Astrocyte (in vitro differentiated cells and primary cell): ENCODE results near the gene GPRC6A. TPM values are rescaled to one million over a fixed set of nuclear protein-coding genes. Genes with fewer than 3 reads are reported as not detected.
A peak's percentile ranks its signal among the peaks of the same experiment; 100 is the strongest.

Experiments used
- DNase-seq: peaks from one replicate; pipeline ENCODE4 v3.0.0-alpha.2; 2010; ENCODE audit warnings: low read depth
- FAIRE-seq: peaks from 2 replicates; lab custom pipeline; 2011; peaks lifted over from hg19 to GRCh38; lab: Jason Lieb, UNC
- H2AFZ ChIP-seq: 2 replicates; pipeline ENCODE4 v1.6.0; 2012; ENCODE audit warnings: low read depth, low read length, inconsistent platforms
- H3K27ac ChIP-seq: 2 replicates; pipeline ENCODE4 v1.5.1; 2011; ENCODE audit warnings: low read depth, low read length, inconsistent platforms
- H3K27me3 ChIP-seq: 2 replicates; pipeline ENCODE4 v1.6.0; 2011; ENCODE audit warnings: low read length, inconsistent platforms; ENCODE audit not compliant: insufficient read depth
- H3K36me3 ChIP-seq: 2 replicates; pipeline ENCODE4 v1.5.1; 2011; ENCODE audit warnings: low read length, inconsistent platforms; ENCODE audit not compliant: insufficient read depth
- H3K4me1 ChIP-seq: 2 replicates; pipeline ENCODE4 v1.5.1; 2011; ENCODE audit warnings: low read length, inconsistent platforms; ENCODE audit not compliant: insufficient read depth
- H3K4me2 ChIP-seq: 2 replicates; pipeline ENCODE4 v1.6.0; 2012; ENCODE audit warnings: low read length, inconsistent platforms
- H3K4me3 ChIP-seq: 2 replicates; pipeline ENCODE4 v1.5.1; 2011; ENCODE audit warnings: low read depth, mild to moderate bottlenecking, low read length, inconsistent platforms; ENCODE audit not compliant: insufficient read depth
- H3K79me2 ChIP-seq: 2 replicates; pipeline ENCODE4 v1.6.0; 2012; ENCODE audit warnings: mild to moderate bottlenecking, low read length, inconsistent platforms; ENCODE audit not compliant: insufficient read depth
- H3K9ac ChIP-seq: 2 replicates; pipeline ENCODE4 v1.6.0; 2012; ENCODE audit warnings: mild to moderate bottlenecking, low read length, inconsistent platforms
- H3K9me3 ChIP-seq: 2 replicates; pipeline ENCODE4 v1.5.1; 2012; ENCODE audit warnings: low read depth, mild to moderate bottlenecking, low read length, inconsistent platforms; ENCODE audit not compliant: insufficient read depth
- H4K20me1 ChIP-seq: 2 replicates; pipeline ENCODE4 v1.6.0; 2012; ENCODE audit warnings: low read length, inconsistent platforms; ENCODE audit not compliant: insufficient read depth
- H3K27ac Mint-ChIP-seq: one replicate; pipeline ENCODE4 v1.8.0; 2021; ENCODE audit warnings: mild to moderate bottlenecking, mixed read lengths; ENCODE audit not compliant: unreplicated experiment
- H3K27me3 Mint-ChIP-seq: one replicate; pipeline ENCODE4 v1.8.0; 2021; ENCODE audit warnings: low read depth, mixed read lengths; ENCODE audit not compliant: unreplicated experiment
- H3K36me3 Mint-ChIP-seq: one replicate; pipeline ENCODE4 v1.8.0; 2021; ENCODE audit warnings: low read depth, mixed read lengths; ENCODE audit not compliant: unreplicated experiment
- H3K4me1 Mint-ChIP-seq: one replicate; pipeline ENCODE4 v1.8.0; 2021; ENCODE audit warnings: low read depth, mixed read lengths; ENCODE audit not compliant: unreplicated experiment
- H3K4me3 Mint-ChIP-seq: one replicate; pipeline ENCODE4 v1.8.0; 2021; ENCODE audit warnings: mild to moderate bottlenecking, moderate library complexity, mixed read lengths; ENCODE audit not compliant: unreplicated experiment
- H3K9me3 Mint-ChIP-seq: one replicate; pipeline ENCODE4 v1.8.0; 2021; ENCODE audit warnings: mild to moderate bottlenecking, mixed read lengths; ENCODE audit not compliant: unreplicated experiment
- EZH2 ChIP-seq: IDR thresholded peaks from 2 replicates; pipeline ENCODE4 v1.6.1; 2012; ENCODE audit warnings: mild to moderate bottlenecking, low read length, inconsistent platforms; ENCODE audit not compliant: insufficient read depth
- total RNA-seq: library from RNA; stranded (reverse); gene quantifications from 2 replicates; pipeline ENCODE4 v1.2.1, GENCODE V29; 2021
- TF ChIP-seq, protein P1 (sequence below): IDR thresholded peaks from 2 replicates; pipeline ENCODE4 v1.5.1; 2011; ENCODE audit warnings: low read depth, mild to moderate bottlenecking, inconsistent platforms, low read length, moderate library complexity; ENCODE audit not compliant: insufficient read depth

GPRC6A gene
- total RNA-seq, 1 donor from 2014 or later: not detected

DNA sequence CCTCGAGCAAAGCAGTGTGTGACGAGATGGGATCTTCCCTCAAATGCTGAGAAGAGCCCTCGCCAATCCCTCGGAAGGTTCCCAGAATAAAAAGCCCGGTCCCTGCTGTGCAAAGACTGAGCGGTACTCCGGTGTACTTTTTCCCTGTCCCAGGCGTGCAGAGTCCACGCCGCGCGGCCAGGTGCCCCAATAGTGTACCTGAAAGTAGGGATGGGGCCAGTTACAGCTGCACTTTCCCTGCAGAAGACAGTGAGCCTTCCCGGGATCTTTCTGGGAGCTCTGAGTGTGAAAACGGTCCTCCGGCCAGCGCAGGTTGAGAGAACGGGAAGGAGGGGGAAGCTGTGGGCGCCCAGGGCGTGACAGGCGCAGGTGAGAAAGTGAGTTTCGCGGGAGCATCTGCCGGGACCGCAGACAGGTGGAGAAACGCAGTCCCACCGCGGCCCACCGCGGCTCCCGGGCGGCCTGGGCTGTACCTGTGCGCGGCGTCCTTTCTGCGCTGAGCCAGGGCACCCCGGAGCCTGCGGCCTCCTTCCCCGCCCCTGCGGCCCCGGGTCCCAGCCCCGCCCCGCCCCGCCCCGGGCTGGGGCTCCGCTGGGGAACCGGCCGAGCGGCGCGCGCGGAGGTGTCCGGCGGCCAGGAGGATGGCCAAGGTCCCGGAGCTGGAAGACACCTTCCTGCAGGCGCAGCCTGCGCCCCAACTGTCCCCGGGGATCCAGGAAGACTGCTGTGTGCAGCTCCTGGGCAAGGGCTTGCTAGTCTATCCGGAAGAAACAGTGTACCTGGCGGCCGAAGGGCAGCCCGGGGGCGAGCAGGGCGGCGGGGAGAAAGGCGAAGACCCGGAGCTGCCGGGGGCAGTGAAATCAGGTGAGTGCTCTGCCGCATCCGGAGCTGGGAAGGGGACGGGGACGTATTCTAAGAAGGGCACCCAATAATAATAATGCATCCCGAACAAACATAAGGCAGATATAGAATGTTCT, 48.0 kb upstream of the GPRC6A start, which contains the start of gene RFX6:
Gene RFX6, plus strand, starts transcription at position 608 of the 977 bp plus-strand sequence. Its CDS starts 34 bp downstream, at position 642.
- Histone ChIP-seq H3K4me2 (peak within 1 kb of the TSS; percentile 68), H3K9ac (no peak within 1 kb of the TSS), H2AFZ (peak within 1 kb of the TSS; percentile 7), H3K4me3 (peak within 1 kb of the TSS; percentile 26), H3K27ac (no peak within 1 kb of the TSS), H3K79me2 (no peaks in the 10 kb centered on the region), H3K9me3 (no peaks in the 10 kb centered on the region), H3K36me3 (no peaks in the 10 kb centered on the region), H3K27me3 (peaks cover 29% of the 10 kb centered on the region), H3K4me1 (peaks cover 4% of the 10 kb centered on the region), H4K20me1 (no peaks in the 10 kb centered on the region)
- Mint-ChIP-seq H3K4me1 (no peaks in the 10 kb centered on the region), H3K4me3 (peak within 1 kb of the TSS; percentile 81), H3K27ac (no peak within 1 kb of the TSS), H3K27me3 (peaks cover 41% of the 10 kb centered on the region), H3K9me3 (peaks cover 4% of the 10 kb centered on the region), H3K36me3 (no peaks in the 10 kb centered on the region)
- peak; percentile 70 for TF ChIP-seq EZH2
- TF ChIP-seq, protein P1, sequence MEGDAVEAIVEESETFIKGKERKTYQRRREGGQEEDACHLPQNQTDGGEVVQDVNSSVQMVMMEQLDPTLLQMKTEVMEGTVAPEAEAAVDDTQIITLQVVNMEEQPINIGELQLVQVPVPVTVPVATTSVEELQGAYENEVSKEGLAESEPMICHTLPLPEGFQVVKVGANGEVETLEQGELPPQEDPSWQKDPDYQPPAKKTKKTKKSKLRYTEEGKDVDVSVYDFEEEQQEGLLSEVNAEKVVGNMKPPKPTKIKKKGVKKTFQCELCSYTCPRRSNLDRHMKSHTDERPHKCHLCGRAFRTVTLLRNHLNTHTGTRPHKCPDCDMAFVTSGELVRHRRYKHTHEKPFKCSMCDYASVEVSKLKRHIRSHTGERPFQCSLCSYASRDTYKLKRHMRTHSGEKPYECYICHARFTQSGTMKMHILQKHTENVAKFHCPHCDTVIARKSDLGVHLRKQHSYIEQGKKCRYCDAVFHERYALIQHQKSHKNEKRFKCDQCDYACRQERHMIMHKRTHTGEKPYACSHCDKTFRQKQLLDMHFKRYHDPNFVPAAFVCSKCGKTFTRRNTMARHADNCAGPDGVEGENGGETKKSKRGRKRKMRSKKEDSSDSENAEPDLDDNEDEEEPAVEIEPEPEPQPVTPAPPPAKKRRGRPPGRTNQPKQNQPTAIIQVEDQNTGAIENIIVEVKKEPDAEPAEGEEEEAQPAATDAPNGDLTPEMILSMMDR: no peak
- DNase-seq: no peak
- no peak for FAIRE-seq

DNA sequence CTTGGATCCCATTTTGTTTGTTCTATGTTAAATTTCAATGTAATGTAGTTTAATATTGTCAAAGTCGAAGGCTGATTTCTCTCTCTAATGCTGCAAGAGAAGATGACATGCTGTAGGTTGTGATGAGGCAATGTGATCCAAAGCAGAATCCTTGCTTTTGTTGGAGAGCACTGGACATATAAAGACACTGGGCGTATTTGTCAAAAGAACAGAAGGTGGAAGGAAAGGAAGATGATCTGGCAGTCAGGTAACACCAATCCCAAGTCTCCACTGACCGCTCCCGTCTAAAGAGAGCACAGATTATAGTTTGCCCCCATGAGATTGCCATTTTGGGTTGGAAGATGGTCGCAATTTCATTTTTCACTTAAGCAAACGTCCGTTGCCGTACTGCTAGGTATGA, 47.2 kb upstream of the GPRC6A start:
- no peaks in the 10 kb centered on the region for H3K36me3 Mint-ChIP-seq
- Histone ChIP-seq H3K4me2 (peak overlapping the region; percentile 68), H4K20me1 (no peaks in the 10 kb centered on the region), H3K27me3 (peaks cover 29% of the 10 kb centered on the region), H3K27ac (no peak overlapping the region), H3K9me3 (no peaks in the 10 kb centered on the region), H3K9ac (no peak overlapping the region), H3K36me3 (no peaks in the 10 kb centered on the region), H2AFZ (peak overlapping the region; percentile 7), H3K79me2 (no peaks in the 10 kb centered on the region), H3K4me1 (peaks cover 4% of the 10 kb centered on the region), H3K4me3 (no peak overlapping the region)
- peaks cover 41% of the 10 kb centered on the region for H3K27me3 Mint-ChIP-seq
- no peaks in the 10 kb centered on the region for H3K4me1 Mint-ChIP-seq
- peaks cover 6% of the 10 kb centered on the region for H3K9me3 Mint-ChIP-seq
- FAIRE-seq (no peak), DNase-seq (no peak)
- H3K27ac Mint-ChIP-seq: no peak overlapping the region
- H3K4me3 Mint-ChIP-seq: peak overlapping the region; percentile 81
- TF ChIP-seq, protein P1: no peak
- peak; percentile 4 for TF ChIP-seq EZH2
